ENCODE results near the gene TPP2. TPM values are rescaled to one million over a fixed set of nuclear protein-coding genes. Genes with fewer than 3 reads are reported as not detected.

TPP2 gene
- polyA plus RNA-seq, 1 donor from 2014 or later, result 45.4 TPM

GRCh38 chr13:102650444-102650843 lies 53.7 kb downstream of the TPP2 start:
- Histone ChIP-seq H3K4me2 (ENCODE audit: low read length) (no peak overlapping the region), H3F3A (ENCODE audit: insufficient read depth, low read length, poor library complexity, severe bottlenecking) (no peaks in the 10 kb centered on the region), H3K4me3 (ENCODE audit: low read length) (no peak overlapping the region), H3K36me3 (ENCODE audit: insufficient read depth, low read length) (no peaks in the 10 kb centered on the region), H4K20me1 (ENCODE audit: insufficient read depth) (no peaks in the 10 kb centered on the region), H3K9me3 (ENCODE audit: low read length) (no peaks in the 10 kb centered on the region), H3K79me2 (replicated peaks; ENCODE audit: insufficient read depth, low read length) (no peaks in the 10 kb centered on the region), H3K9me2 (ENCODE audit: insufficient read depth, low read length) (no peaks in the 10 kb centered on the region), H3K27ac (ENCODE audit: low read length) (no peak overlapping the region), H3K27me3 (ENCODE audit: insufficient read depth, low read depth, low read length) (no peaks in the 10 kb centered on the region), H3K9ac (ENCODE audit: low read length) (no peak overlapping the region), H2AFZ (ENCODE audit: low read depth, low read length) (no peak overlapping the region)
- no peak for TF ChIP-seq EZH2 (IDR thresholded peaks at IDR 0.05; ENCODE audit: borderline replicate concordance, insufficient read depth, low read length, poor library complexity, severe bottlenecking)
- TF ChIP-seq TAF1 (IDR thresholded peaks at IDR 0.05; ENCODE audit: low read depth), result no peak
- no peak for TF ChIP-seq EP300 (conservative IDR thresholded peaks at IDR 0.05; ENCODE audit: poor library complexity, severe bottlenecking)
- TF ChIP-seq CTCF (IDR thresholded peaks at IDR 0.05; ENCODE audit: poor library complexity, severe bottlenecking), result no peak
- no peak for TF ChIP-seq POLR2AphosphoS5 (IDR thresholded peaks at IDR 0.05)
- no peak for TF ChIP-seq SMC3 (conservative IDR thresholded peaks at IDR 0.05; ENCODE audit: poor library complexity)
- TF ChIP-seq REST (IDR thresholded peaks at IDR 0.05; ENCODE audit: borderline replicate concordance), result no peak
- no peak for TF ChIP-seq MXI1 (conservative IDR thresholded peaks at IDR 0.05; ENCODE audit: poor library complexity, severe bottlenecking)
- no peak for TF ChIP-seq RAD21 (conservative IDR thresholded peaks at IDR 0.05)

GRCh38 chr13:102651392-102651791 lies 54.6 kb downstream of the TPP2 start:
- Histone ChIP-seq H3K36me3 (ENCODE audit: insufficient read depth, low read length) (no peaks in the 10 kb centered on the region), H3K9me3 (ENCODE audit: low read length) (no peaks in the 10 kb centered on the region), H3K4me2 (ENCODE audit: low read length) (no peak overlapping the region), H3K27ac (ENCODE audit: low read length) (no peak overlapping the region), H2AFZ (ENCODE audit: low read depth, low read length) (no peak overlapping the region), H3K9ac (ENCODE audit: low read length) (no peak overlapping the region), H3K79me2 (replicated peaks; ENCODE audit: insufficient read depth, low read length) (no peaks in the 10 kb centered on the region), H4K20me1 (ENCODE audit: insufficient read depth) (no peaks in the 10 kb centered on the region), H3K4me3 (ENCODE audit: low read length) (no peak overlapping the region), H3K9me2 (ENCODE audit: insufficient read depth, low read length) (no peaks in the 10 kb centered on the region), H3F3A (ENCODE audit: insufficient read depth, low read length, poor library complexity, severe bottlenecking) (no peaks in the 10 kb centered on the region), H3K27me3 (ENCODE audit: insufficient read depth, low read depth, low read length) (no peaks in the 10 kb centered on the region)
- TF ChIP-seq CTCF (IDR thresholded peaks at IDR 0.05; ENCODE audit: poor library complexity, severe bottlenecking), result no peak
- no peak for TF ChIP-seq SMC3 (conservative IDR thresholded peaks at IDR 0.05; ENCODE audit: poor library complexity)
- no peak for TF ChIP-seq TAF1 (IDR thresholded peaks at IDR 0.05; ENCODE audit: low read depth)
- TF ChIP-seq EP300 (conservative IDR thresholded peaks at IDR 0.05; ENCODE audit: poor library complexity, severe bottlenecking), result no peak
- no peak for TF ChIP-seq MXI1 (conservative IDR thresholded peaks at IDR 0.05; ENCODE audit: poor library complexity, severe bottlenecking)
- no peak for TF ChIP-seq EZH2 (IDR thresholded peaks at IDR 0.05; ENCODE audit: borderline replicate concordance, insufficient read depth, low read length, poor library complexity, severe bottlenecking)
- TF ChIP-seq POLR2AphosphoS5 (IDR thresholded peaks at IDR 0.05), result no peak
- TF ChIP-seq RAD21 (conservative IDR thresholded peaks at IDR 0.05), result no peak
- no peak for TF ChIP-seq REST (IDR thresholded peaks at IDR 0.05; ENCODE audit: borderline replicate concordance)

All from neural cell (in vitro differentiated cells).